Dermis blood vessel endothelial cell (primary cell): ENCODE data around the gene DOCK3. TPM values are rescaled to one million over a fixed set of nuclear protein-coding genes. Genes with fewer than 3 reads are reported as not detected.
"Not testable (repeated sequence)": the region's sequence is repeated elsewhere in the genome, so short reads cannot be mapped to it uniquely, and the experiment has no call there.

Experiments
- DNase-seq: peaks from one replicate; pipeline ENCODE4 v3.0.0; 2010
- total RNA-seq: library from RNA; depleted of rRNA; stranded (reverse); fragments of >200 nt; gene quantifications from 2 replicates; pipeline ENCODE4 v1.2.3, GENCODE V29; 2014

The DOCK3 gene
- total RNA-seq, 1 donor from 2014 or later = not detected

- DNase-seq = no peak
Observed at GRCh38 chr3:51378065-51378464, 703.3 kb downstream of the DOCK3 start.

GRCh38 chr3:51378726-51379125 is 704.0 kb downstream of the DOCK3 start:
- DNase-seq = no peak

- peak; percentile 37 for DNase-seq
Observed at GRCh38 chr3:51379301-51379700, 704.6 kb downstream of the DOCK3 start.

DNA sequence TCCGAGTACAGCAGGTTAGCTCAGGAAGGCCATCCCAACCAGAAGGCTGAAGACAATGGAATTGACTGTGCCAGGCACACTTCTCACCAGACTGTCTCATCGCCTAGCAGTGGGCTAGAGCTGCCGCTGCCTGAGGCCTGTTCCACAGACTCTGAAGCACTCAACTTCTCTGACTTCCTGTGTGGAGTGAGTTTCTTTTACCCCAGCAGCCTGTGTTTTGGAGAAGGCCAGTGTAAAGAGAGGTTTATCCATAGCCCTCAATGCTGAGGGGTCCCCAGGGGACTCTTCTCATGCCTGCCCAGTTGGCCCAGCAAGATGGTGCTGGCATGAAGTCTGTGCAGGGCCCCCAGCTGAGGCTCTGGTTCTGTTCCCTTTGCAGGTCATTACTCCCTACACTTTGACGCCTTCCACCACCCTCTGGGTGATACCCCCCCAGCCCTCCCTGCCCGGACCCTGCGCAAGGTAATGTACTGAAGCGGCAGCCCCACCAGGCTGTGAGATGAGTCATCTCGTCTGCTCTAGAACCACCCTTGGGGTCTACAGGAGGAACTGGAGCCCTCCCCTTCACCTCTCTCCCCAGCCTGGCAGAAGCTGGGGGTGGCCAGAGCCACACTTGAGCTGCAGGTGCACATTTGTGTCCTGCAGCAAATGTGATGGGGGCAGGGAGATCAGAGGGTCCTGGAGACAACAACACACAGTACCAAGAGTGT is 705.2 kb downstream of the DOCK3 start:
- DNase-seq = peak; percentile 33

DNA sequence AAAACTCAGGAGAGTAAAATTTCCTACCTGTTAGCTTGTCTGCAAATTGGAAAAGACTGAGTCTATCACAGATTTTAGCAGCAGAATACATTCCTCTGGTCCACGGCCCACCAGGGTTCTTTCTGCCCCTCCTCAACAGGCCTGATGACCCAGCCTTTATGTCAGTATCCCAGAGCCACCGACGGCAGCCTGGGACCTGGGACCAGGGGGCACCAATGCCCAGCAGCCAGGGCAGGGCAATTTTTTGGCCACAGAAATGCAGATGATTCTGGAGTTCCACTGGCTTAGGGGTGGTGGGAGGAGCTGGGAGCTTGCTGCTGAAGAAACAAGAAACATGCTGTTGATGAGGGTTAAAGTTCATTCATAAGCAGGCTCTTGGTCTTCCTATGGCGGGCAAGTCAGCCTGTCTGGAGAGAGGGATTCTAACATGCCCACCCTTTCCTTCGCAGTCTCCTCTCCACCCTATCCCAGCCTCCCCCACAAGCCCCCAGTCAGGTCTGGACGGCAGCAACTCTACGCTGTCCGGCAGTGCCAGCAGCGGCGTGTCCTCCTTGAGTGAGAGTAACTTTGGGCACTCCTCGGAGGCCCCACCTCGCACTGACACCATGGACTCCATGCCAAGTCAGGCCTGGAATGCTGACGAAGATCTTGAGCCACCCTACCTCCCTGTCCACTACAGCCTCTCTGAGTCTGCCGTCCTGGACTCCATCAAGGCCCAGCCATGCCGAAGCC is 706.0 kb downstream of the DOCK3 start:
- no peak for DNase-seq

GRCh38 chr3:51381333-51381705 is 706.6 kb downstream of the DOCK3 start:
- no peak for DNase-seq

GRCh38 chr3:51382076-51382745 is 707.5 kb downstream of the DOCK3 start:
- no peak for DNase-seq

GRCh38 chr3:51382947-51383578 is 708.3 kb downstream of the DOCK3 start:
- no peak for DNase-seq

DNA sequence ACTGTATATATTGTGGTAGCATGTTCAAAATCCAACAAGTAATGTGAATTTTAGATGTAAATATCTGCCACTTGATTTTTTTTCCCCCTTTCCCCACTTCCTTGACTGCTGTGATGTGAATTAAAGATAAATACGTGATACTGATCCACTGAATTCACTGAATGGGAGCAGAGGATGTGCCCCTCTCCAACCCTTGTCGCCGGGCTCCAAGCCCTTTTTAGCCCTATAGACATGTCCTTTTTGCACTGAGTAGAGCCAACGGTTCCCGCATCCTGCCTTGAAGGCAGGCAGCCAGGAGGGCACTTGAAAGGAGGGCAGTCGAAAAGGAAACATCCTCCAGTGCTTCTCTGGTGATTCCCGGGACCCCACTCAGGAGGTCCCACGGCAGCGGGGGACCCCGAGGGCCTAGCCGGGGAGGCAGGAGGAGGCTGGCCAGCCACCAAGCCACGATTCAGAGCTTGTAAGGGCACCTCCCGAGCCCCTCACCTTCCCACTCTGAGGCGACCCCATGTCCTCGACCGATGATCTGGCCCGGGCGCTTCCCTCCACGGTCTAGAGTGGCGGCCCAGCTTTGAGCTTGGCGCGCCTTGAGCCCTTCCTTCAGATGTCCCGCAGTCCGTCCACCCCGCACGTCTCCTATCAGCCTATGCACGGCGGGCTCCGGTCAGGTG is 709.5 kb downstream of the DOCK3 start:
- DNase-seq = peak; percentile 51

DNA sequence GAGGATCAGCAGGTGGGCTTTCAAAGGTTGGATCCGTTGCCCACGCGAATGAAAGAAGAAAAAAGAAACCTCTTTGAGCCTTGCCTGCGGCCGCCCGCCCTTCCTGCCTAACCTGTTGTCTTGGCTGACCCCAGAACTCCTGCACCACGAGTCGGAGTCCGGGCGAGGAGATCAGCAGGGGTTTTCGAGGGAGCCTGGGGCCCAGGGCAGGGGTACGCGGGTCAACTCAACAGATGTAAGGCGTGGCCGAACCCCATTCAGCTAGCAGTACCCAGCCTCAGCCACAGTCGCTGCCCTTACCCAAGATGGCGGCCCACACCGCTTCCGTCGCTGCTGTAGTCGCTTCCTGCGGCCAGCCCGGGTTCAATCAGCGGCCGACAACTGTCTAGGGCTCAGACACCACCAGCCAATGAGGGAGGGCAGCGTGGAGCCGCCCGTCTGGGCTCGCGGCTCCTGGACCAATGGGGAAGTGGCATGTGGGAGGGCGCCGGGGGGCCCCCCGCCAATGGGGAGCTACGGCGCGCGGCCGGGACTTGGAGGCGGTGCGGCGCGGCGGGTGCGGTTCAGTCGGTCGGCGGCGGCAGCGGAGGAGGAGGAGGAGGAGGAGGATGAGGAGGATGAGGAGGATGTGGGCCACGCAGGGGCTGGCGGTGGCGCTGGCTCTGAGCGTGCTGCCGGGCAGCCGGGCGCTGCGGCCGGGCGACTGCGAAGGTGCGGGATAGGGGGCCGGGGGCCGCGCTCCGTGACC is 710.2 kb downstream of the DOCK3 start, which contains the start of gene MANF:
Gene MANF, plus strand, starts transcription at position 566 of the 748 bp plus-strand sequence. Its CDS starts 52 bp downstream, at position 618.
- peak; percentile 99 for DNase-seq

GRCh38 chr3:51385621-51386091 is 710.9 kb downstream of the DOCK3 start:
- DNase-seq = peak; percentile 25

GRCh38 chr3:51386159-51386851 is 711.6 kb downstream of the DOCK3 start:
- peak; percentile 19 for DNase-seq

DNA sequence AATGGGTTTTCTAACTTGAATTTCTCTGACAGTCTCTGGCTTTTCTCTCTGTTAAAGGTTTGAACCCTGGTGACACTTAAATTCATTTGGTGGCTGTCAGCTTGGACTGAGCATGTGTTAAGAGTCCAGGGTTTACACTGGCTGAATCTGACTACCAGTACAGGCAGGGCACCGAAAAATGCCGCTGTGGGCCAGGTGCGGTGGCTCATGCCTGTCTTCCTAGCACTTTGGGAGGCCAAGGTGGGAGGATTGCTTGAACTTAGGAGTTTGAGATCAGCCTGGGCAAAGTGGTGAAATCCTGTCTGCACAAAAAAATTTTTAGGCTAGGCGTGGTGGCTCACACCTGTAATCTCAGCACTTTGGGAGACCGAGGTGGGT is 712.1 kb downstream of the DOCK3 start:
- no peak for DNase-seq

- not testable (repeated sequence) for DNase-seq
Observed at GRCh38 chr3:51387281-51387680, 712.6 kb downstream of the DOCK3 start.

DNA sequence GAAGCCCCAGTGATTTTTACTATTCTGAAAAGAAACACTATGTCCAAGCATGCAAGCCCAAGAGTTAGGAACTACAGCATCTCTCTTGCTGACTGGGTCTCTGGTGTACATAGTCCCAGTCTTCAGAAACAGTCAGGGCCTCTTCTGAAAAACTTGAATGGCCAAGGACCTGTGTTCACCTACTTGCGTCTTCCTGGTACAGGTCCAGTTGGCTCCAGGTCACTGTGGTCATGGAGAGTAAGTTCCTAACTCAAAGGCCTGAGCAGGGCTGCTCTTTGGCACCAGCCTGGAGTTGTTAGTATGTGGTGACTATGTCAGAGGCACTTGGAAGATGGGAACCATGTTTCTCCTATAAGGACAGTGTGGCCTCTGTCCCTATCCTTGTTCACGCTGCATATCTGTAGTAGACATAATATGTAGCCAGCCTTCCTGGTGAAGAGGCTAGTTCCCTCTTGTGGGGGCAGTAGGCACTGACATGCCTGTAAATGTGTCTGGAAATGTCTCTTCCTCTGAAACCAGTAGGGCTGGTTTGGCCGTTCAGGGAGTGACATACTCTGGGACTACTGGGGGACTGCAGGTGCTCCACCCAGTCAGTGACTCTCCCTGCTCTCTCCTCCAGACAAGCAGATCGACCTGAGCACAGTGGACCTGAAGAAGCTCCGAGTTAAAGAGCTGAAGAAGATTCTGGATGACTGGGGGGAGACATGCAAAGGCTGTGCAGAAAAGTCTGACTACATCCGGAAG is 713.7 kb downstream of the DOCK3 start:
- DNase-seq = peak; percentile 37

GRCh38 chr3:51389423-51390183 is 714.9 kb downstream of the DOCK3 start:
- DNase-seq = peak; percentile 80

GRCh38 chr3:51390246-51391074 is 715.7 kb downstream of the DOCK3 start:
- no peak for DNase-seq

- peak; percentile 98 for DNase-seq
Observed at GRCh38 chr3:51391075-51391565, 716.4 kb downstream of the DOCK3 start, which contains the start of gene RBM15B. RBM15B (plus strand) TSS chr3:51391285; CDS start chr3:51391400, 115 bp downstream.
